Spleen (tissue), 11 donors: ENCODE data around the gene TSSK2. TPM values are rescaled to one million over a fixed set of nuclear protein-coding genes. Genes with fewer than 3 reads are reported as not detected.

Source experiments
- DNase-seq: peaks from one replicate; pipeline ENCODE4 v3.0.0-alpha.2; 2020
- H3K27ac ChIP-seq, 8 donors: fragments of 200-600 bp; sonication (generic) in 7 of 8; 1 replicate in 4 of 8; 2 replicates in 4 of 8; pipeline versions ENCODE4 v1.5.0 to v1.8.0; 2016 to 2021; ENCODE audit warnings: inconsistent platforms in 4 of 8, mild to moderate bottlenecking in 4 of 8, moderate library complexity in 1 of 8
- H3K27me3 ChIP-seq, 7 donors: fragments of 200-600 bp; sonication (generic) in 6 of 7; replicated peaks in 1 of 7; 1 replicate in 4 of 7; 2 replicates in 3 of 7; pipeline versions ENCODE4 v1.5.0 to v1.8.0; 2016 to 2021; ENCODE audit warnings: inconsistent platforms in 3 of 7, mild to moderate bottlenecking in 1 of 7
- H3K36me3 ChIP-seq, 6 donors: fragments of 200-600 bp; sonication (generic) in 5 of 6; 1 replicate in 4 of 6; 2 replicates in 2 of 6; pipeline versions ENCODE4 v1.5.0 to v1.8.0; 2016 to 2021; ENCODE audit warnings: inconsistent platforms in 2 of 6
- H3K4me1 ChIP-seq, 6 donors: fragments of 200-600 bp; sonication (generic) in 5 of 6; 1 replicate in 3 of 6; 2 replicates in 3 of 6; pipeline versions ENCODE4 v1.5.0 to v1.8.0; 2016 to 2021; ENCODE audit warnings: inconsistent platforms in 3 of 6
- H3K4me3 ChIP-seq, 8 donors: fragments of 200-600 bp; sonication (generic) in 7 of 8; 1 replicate in 4 of 8; 2 replicates in 4 of 8; pipeline versions ENCODE4 v1.5.0 to v1.8.0; 2016 to 2021; ENCODE audit warnings: inconsistent platforms in 4 of 8, mild to moderate bottlenecking in 4 of 8, moderate library complexity in 2 of 8
- H3K9me3 ChIP-seq, 8 donors: fragments of 200-600 bp; sonication (generic) in 7 of 8; 1 replicate in 4 of 8; 2 replicates in 4 of 8; pipeline versions ENCODE4 v1.5.0 to v1.8.0; 2016 to 2021; ENCODE audit warnings: inconsistent platforms in 4 of 8
- CTCF ChIP-seq, 11 experiments: fragments of 200-600 bp in 7 of 11; fragments of 450-650 bp in 4 of 11; sonication (generic) in 4 of 11; IDR thresholded peaks in 8 of 11; conservative IDR thresholded peaks in 3 of 11; 1 replicate in 7 of 11; 2 replicates in 4 of 11; pipeline versions ENCODE4 v1.4.0 to v1.8.0; 2016 to 2021; ENCODE audit warnings: antibody characterized with exemption in 11 of 11, inconsistent platforms in 4 of 11, mild to moderate bottlenecking in 1 of 11
- POLR2A ChIP-seq, 3 donors: fragments of 450-650 bp; IDR thresholded peaks; one replicate each; pipeline ENCODE4 v1.5.1; 2017; ENCODE audit warnings: antibody characterized with exemption in 3 of 3, mild to moderate bottlenecking in 1 of 3
- POLR2AphosphoS5 ChIP-seq, 3 donors: sonication (generic); formaldehyde crosslinking; IDR thresholded peaks; one replicate each; pipeline ENCODE4 v1.5.1; 2017; ENCODE audit warnings: antibody characterized with exemption in 3 of 3
- WGBS, 5 donors: extraction: QIAGEN DNeasy Blood & Tissue Kit in 3 of 5; methylation state at CpG; one replicate each; pipeline versions ENCODE4 v1.1.5 to v1.1.7; 2013 to 2018; 5-methylcytosine and 5-hydroxymethylcytosine counted together
- intact Hi-C: fragments of 100-400 bp; cut with DNase I; formaldehyde crosslinking; loops from one replicate; pipeline ENCODE4 v1.15.0; 2023; ENCODE audit warnings: low total_unique reads
- polyA plus RNA-seq, 3 donors: library from polyadenylated mRNA; stranded (reverse); fragments of 200-250 nt; gene quantifications; one replicate each; pipeline ENCODE4 v1.2.1, GENCODE V29; 2013
- total RNA-seq, 7 donors: library from RNA; depleted of rRNA in 3 of 7; stranded (reverse); fragments of >200 nt in 3 of 7; fragmentation: NEBNext Ultra II Directional in 4 of 7; extraction: Animal tissue kit (Norgen Biotek cat#: 25700) in 4 of 7; gene quantifications; one replicate each; pipeline versions ENCODE4 v1.1.0 to v1.2.1, GENCODE V29; 2016 to 2021
- donor health status: healthy with polysubstance abuse.
- donor health status: DM: no; HTN: no; CAD: no; lungs with moderate emphysema.
- donor health status: DM: no; HTN: no; CAD: no.
- donor health status: Bipolar disorder and iron deficiency.
- donor health status: healthy.
- donor health status: DM: no; HTN: no; CAD: no.
- donor health status: DM: yes; HTN: yes; CAD: no.

Gene TSSK2
- total and polyA plus RNA-seq, 10 donors = 0.03 to 0.06 TPM; not detected in 8

GRCh38 chr22:19180740-19181410 is 49.8 kb downstream of the TSSK2 start:
- no peak overlapping the region for H3K4me3 ChIP-seq
- H3K27ac ChIP-seq = no peak overlapping the region
- no peaks in the 10 kb centered on the region for H3K9me3 ChIP-seq
- no peak for DNase-seq
- H3K36me3 ChIP-seq = peaks cover 0 to 49% (median 0%) of the 10 kb centered on the region in 6 donors
- H3K27me3 ChIP-seq = no peaks in the 10 kb centered on the region
- peaks cover 17 to 37% (median 26%) of the 10 kb centered on the region in 6 donors for H3K4me1 ChIP-seq
- TF ChIP-seq POLR2A (IDR thresholded peaks at IDR 0.05) (no peak), POLR2AphosphoS5 (IDR thresholded peaks at IDR 0.05) (no peak), CTCF (IDR thresholded peaks at IDR 0.05 in 8 of 11, conservative IDR thresholded peaks at IDR 0.05 in 3 of 11) (no peak)
- 93 to 96% (median 93%) methylated on average over 11 of the region's 11 CpGs for WGBS, 5 donors
- intact Hi-C loops = no loop called here

- intact Hi-C loops = no loop called here
- TF ChIP-seq POLR2AphosphoS5 (IDR thresholded peaks at IDR 0.05) = no peak
- no peak for TF ChIP-seq POLR2A (IDR thresholded peaks at IDR 0.05)
- no peak for TF ChIP-seq CTCF (IDR thresholded peaks at IDR 0.05 in 8 of 11, conservative IDR thresholded peaks at IDR 0.05 in 3 of 11)
- peaks cover 15 to 27% (median 20%) of the 10 kb centered on the region in 6 donors for H3K4me1 ChIP-seq
- no peaks in the 10 kb centered on the region for H3K9me3 ChIP-seq
- no peak for DNase-seq
- 48 to 54% (median 51%) methylated on average over 6 to 12 of the region's 12 CpGs for WGBS, 5 donors
- H3K36me3 ChIP-seq = peaks cover 0 to 49% (median 0%) of the 10 kb centered on the region in 6 donors
- no peak overlapping the region for H3K27ac ChIP-seq
- H3K4me3 ChIP-seq = no peak overlapping the region
- H3K27me3 ChIP-seq = no peaks in the 10 kb centered on the region
Observed at GRCh38 chr22:19181786-19182471, 50.8 kb downstream of the TSSK2 start.

Other genes starting within 250 kb of the TSSK2 start
- gene DGCR6, start 225.0 kb upstream of the TSSK2 start, total RNA-seq = 1 to 10 TPM; 1.0 to 5.3 (median 1.8) TPM
- 1 to 10 TPM in 2 of 3 donors, under 1 TPM in 1; 0.46 to 1.4 (median 1.0) TPM for gene DGCR6, start 225.0 kb upstream of the TSSK2 start, polyA plus RNA-seq
- gene PRODH, start 195.0 kb upstream of the TSSK2 start, total RNA-seq = 1 to 10 TPM in 3 of 7 donors, under 1 TPM in 1, not detected in 3; 0.66 to 4.0 (median 1.5) TPM
- under 1 TPM; 0.55 to 0.70 (median 0.63) TPM for gene PRODH, start 195.0 kb upstream of the TSSK2 start, polyA plus RNA-seq
- 10 to 100 TPM; 40.4 to 60.7 (median 51.3) TPM for gene DGCR2, start 8.9 kb upstream of the TSSK2 start, total RNA-seq
- gene DGCR2, start 8.9 kb upstream of the TSSK2 start, polyA plus RNA-seq = 10 to 100 TPM in 2 of 3 donors, 1 to 10 TPM in 1; 9.5 to 26.0 (median 11.8) TPM
- gene ESS2, start 13.3 kb downstream of the TSSK2 start, total RNA-seq = 10 to 100 TPM; 13.4 to 21.3 (median 16.4) TPM
- gene ESS2, start 13.3 kb downstream of the TSSK2 start, polyA plus RNA-seq = 10 to 100 TPM; 13.2 to 17.3 (median 16.9) TPM
- gene GSC2, start 19.0 kb downstream of the TSSK2 start, total RNA-seq = not detected
- gene GSC2, start 19.0 kb downstream of the TSSK2 start, polyA plus RNA-seq = not detected
- gene SLC25A1, start 47.4 kb downstream of the TSSK2 start, total RNA-seq = 10 to 100 TPM; 32.5 to 47.5 (median 36.0) TPM
- 10 to 100 TPM; 23.5 to 59.7 (median 26.1) TPM for gene SLC25A1, start 47.4 kb downstream of the TSSK2 start, polyA plus RNA-seq
- 10 to 100 TPM in 1 of 7 donors, 1 to 10 TPM in 6; 4.4 to 12.4 (median 6.4) TPM for gene CLTCL1, start 160.4 kb downstream of the TSSK2 start, total RNA-seq
- 1 to 10 TPM; 1.0 to 3.5 (median 2.0) TPM for gene CLTCL1, start 160.4 kb downstream of the TSSK2 start, polyA plus RNA-seq